NCI-H2029 (cell line): Measurements from ENCODE around the gene ZC2HC1B.
"Not testable (repeated sequence)": the region's sequence is repeated elsewhere in the genome, so short reads cannot be mapped to it uniquely, and the experiment has no call there.

ENCODE experiments used
- DNase-seq: peaks from one replicate; lab custom pipeline; 2025; lab: John Stamatoyannopoulos, UW

Gene ZC2HC1B

GRCh38 chr6:143868808-143869207, 4.5 kb downstream of the ZC2HC1B start:
- DNase-seq: not testable (repeated sequence)

GRCh38 chr6:143871202-143871730, 7.0 kb downstream of the ZC2HC1B start:
- not testable (repeated sequence) for DNase-seq

GRCh38 chr6:143872201-143872600, 7.9 kb downstream of the ZC2HC1B start:
- DNase-seq: no peak

GRCh38 chr6:143873600-143873999, 9.3 kb downstream of the ZC2HC1B start:
- not testable (repeated sequence) for DNase-seq

GRCh38 chr6:143874503-143874902, 10.2 kb downstream of the ZC2HC1B start:
- not testable (repeated sequence) for DNase-seq

GRCh38 chr6:143877584-143878271, 13.5 kb downstream of the ZC2HC1B start:
- no peak for DNase-seq

GRCh38 chr6:143878272-143878760, 14.0 kb downstream of the ZC2HC1B start:
- no peak for DNase-seq

GRCh38 chr6:143880412-143880811, 16.1 kb downstream of the ZC2HC1B start:
- no peak for DNase-seq

GRCh38 chr6:143882401-143882930, 18.2 kb downstream of the ZC2HC1B start:
- DNase-seq: no peak

GRCh38 chr6:143884216-143884900, 20.1 kb downstream of the ZC2HC1B start:
- DNase-seq: no peak

GRCh38 chr6:143885116-143885515, 20.8 kb downstream of the ZC2HC1B start:
- no peak for DNase-seq

GRCh38 chr6:143894655-143895054, 30.4 kb downstream of the ZC2HC1B start:
- DNase-seq: no peak

- DNase-seq: no peak
These were observed 32.0 kb downstream of the ZC2HC1B start for GRCh38 chr6:143896126-143896860.

GRCh38 chr6:143900358-143900757, 36.1 kb downstream of the ZC2HC1B start:
- DNase-seq: no peak

- no peak for DNase-seq
These were observed 37.8 kb downstream of the ZC2HC1B start for GRCh38 chr6:143901885-143902750.

- DNase-seq: no peak
These were observed 38.6 kb downstream of the ZC2HC1B start for GRCh38 chr6:143902827-143903226.

- DNase-seq: no peak
These were observed 46.8 kb downstream of the ZC2HC1B start for GRCh38 chr6:143911028-143911427.

- DNase-seq: no peak
These were observed 48.4 kb downstream of the ZC2HC1B start for GRCh38 chr6:143912671-143913070.

- DNase-seq: not testable (repeated sequence)
These were observed 52.8 kb downstream of the ZC2HC1B start for GRCh38 chr6:143917026-143917425.

- no peak for DNase-seq
These were observed 64.6 kb downstream of the ZC2HC1B start for GRCh38 chr6:143928853-143929252.

- DNase-seq: no peak
These were observed 65.7 kb downstream of the ZC2HC1B start for GRCh38 chr6:143929975-143930374.
